CD8-positive, alpha-beta memory T cell (primary cell): Measurements from ENCODE around the gene CLASP1. TPM values are rescaled to one million over a fixed set of nuclear protein-coding genes. Genes with fewer than 3 reads are reported as not detected.

Source experiments
- CTCF ChIA-PET: fragments of 350-600 bp; sonication (Branson Sonifier 250); formaldehyde crosslinking; loops from one replicate; lab custom pipeline; 2021; ENCODE audit warnings: antibody characterized with exemption; lab: Charles Lee
- POLR2A ChIA-PET: fragments of 350-600 bp; sonication (Branson Sonifier 250); formaldehyde crosslinking; loops from one replicate; lab custom pipeline; 2021; ENCODE audit warnings: antibody characterized with exemption; lab: Charles Lee
- DNase-seq, 5 donors: peaks; one replicate each; pipeline versions ENCODE4 v3.0.0 to v3.0.0-alpha.2; 2020 to 2022; ENCODE audit warnings: mixed read lengths in 1 of 5
- H3K27ac ChIP-seq: one replicate; pipeline ENCODE4 v1.7.0; 2013; ENCODE audit warnings: low read depth, mild to moderate bottlenecking, low read length, moderate library complexity
- H3K27me3 ChIP-seq: 2 replicates; pipeline ENCODE4 v1.7.0; 2013; ENCODE audit warnings: low read length, mild to moderate bottlenecking; ENCODE audit not compliant: insufficient read depth, poor library complexity, severe bottlenecking
- H3K36me3 ChIP-seq: 2 replicates; pipeline ENCODE4 v1.7.0; 2013; ENCODE audit warnings: mild to moderate bottlenecking, low read length, moderate library complexity; ENCODE audit not compliant: insufficient read depth
- H3K4me1 ChIP-seq: 2 replicates; pipeline ENCODE4 v1.7.0; 2013; ENCODE audit warnings: mild to moderate bottlenecking, low read length, moderate library complexity; ENCODE audit not compliant: insufficient read depth
- H3K4me3 ChIP-seq: 2 replicates; pipeline ENCODE4 v1.7.0; 2013; ENCODE audit warnings: mild to moderate bottlenecking, low read length
- H3K9me3 ChIP-seq: 2 replicates; pipeline ENCODE4 v1.7.0; 2013; ENCODE audit warnings: mild to moderate bottlenecking, low read length
- H3K27ac Mint-ChIP-seq, 8 donors: one replicate each; pipeline ENCODE4 v1.8.0; 2020 to 2021; ENCODE audit warnings: mixed read lengths in 8 of 8, mild to moderate bottlenecking in 6 of 8, inconsistent platforms in 3 of 8, moderate library complexity in 3 of 8
- H3K27me3 Mint-ChIP-seq, 2 donors: one replicate each; pipeline ENCODE4 v1.8.0; 2020 to 2021; ENCODE audit warnings: mixed read lengths in 2 of 2, mild to moderate bottlenecking in 1 of 2, moderate library complexity in 1 of 2
- H3K36me3 Mint-ChIP-seq, 3 donors: one replicate each; pipeline ENCODE4 v1.8.0; 2020 to 2021; ENCODE audit warnings: mixed read lengths in 3 of 3, inconsistent platforms in 1 of 3, mild to moderate bottlenecking in 1 of 3
- H3K4me1 Mint-ChIP-seq, 3 donors: one replicate each; pipeline ENCODE4 v1.8.0; 2020 to 2021; ENCODE audit warnings: mixed read lengths in 3 of 3, inconsistent platforms in 1 of 3, mild to moderate bottlenecking in 1 of 3
- H3K4me3 Mint-ChIP-seq, 7 donors: one replicate each; pipeline ENCODE4 v1.8.0; 2020 to 2021; ENCODE audit warnings: mixed read lengths in 7 of 7, mild to moderate bottlenecking in 6 of 7, moderate library complexity in 4 of 7, inconsistent platforms in 2 of 7
- H3K9me3 Mint-ChIP-seq, 5 donors: one replicate each; pipeline ENCODE4 v1.8.0; 2020 to 2022; ENCODE audit warnings: mixed read lengths in 5 of 5, mild to moderate bottlenecking in 3 of 5, moderate library complexity in 2 of 5, inconsistent platforms in 1 of 5
- polyA plus RNA-seq: library from polyadenylated mRNA; unstranded; fragments of 300-500 nt; fragmentation: Illumina TruSeq; gene quantifications from one replicate; pipeline ENCODE4 v1.2.3, GENCODE V29; 2021
- total RNA-seq, 2 experiments: library from RNA; stranded (reverse); gene quantifications; one replicate each; pipeline ENCODE4 v1.2.3, GENCODE V29; 2021

Gene CLASP1
- total and polyA plus RNA-seq, 3 experiments from 2014 or later, result 22.2 to 66.0 (median 62.6) TPM

GRCh38 chr2:121367246-121367900, 281.9 kb downstream of the CLASP1 start:
- H3K4me3 Mint-ChIP-seq, result no peak overlapping the region
- H3K4me1 Mint-ChIP-seq, result no peaks in the 10 kb centered on the region
- H3K36me3 Mint-ChIP-seq, result peaks cover 0 to 86% (median 14%) of the 10 kb centered on the region in 3 donors
- H3K27me3 Mint-ChIP-seq, result peaks cover 0 to 1% of the 10 kb centered on the region in 2 donors
- POLR2A ChIA-PET, result no interaction called here
- Histone ChIP-seq H3K4me1 (no peaks in the 10 kb centered on the region), H3K36me3 (peaks cover 35% of the 10 kb centered on the region), H3K27ac (no peak overlapping the region), H3K9me3 (no peaks in the 10 kb centered on the region), H3K27me3 (no peaks in the 10 kb centered on the region), H3K4me3 (no peak overlapping the region)
- CTCF ChIA-PET, result no interaction called here
- DNase-seq, result no peak
- no peaks in the 10 kb centered on the region for H3K9me3 Mint-ChIP-seq
- peak overlapping the region in 1 of 8 donors; percentile 38 for H3K27ac Mint-ChIP-seq

GRCh38 chr2:121366040-121366439, 283.2 kb downstream of the CLASP1 start:
- ChIA-PET POLR2A (no interaction called here), CTCF (no interaction called here)
- Mint-ChIP-seq H3K9me3 (no peaks in the 10 kb centered on the region), H3K4me1 (no peaks in the 10 kb centered on the region), H3K4me3 (no peak overlapping the region), H3K36me3 (peaks cover 0 to 91% (median 18%) of the 10 kb centered on the region in 3 donors), H3K27me3 (no peaks in the 10 kb centered on the region), H3K27ac (no peak overlapping the region)
- DNase-seq, result no peak
- Histone ChIP-seq H3K4me3 (no peak overlapping the region), H3K9me3 (no peaks in the 10 kb centered on the region), H3K4me1 (no peaks in the 10 kb centered on the region), H3K27me3 (no peaks in the 10 kb centered on the region), H3K27ac (no peak overlapping the region), H3K36me3 (peaks cover 46% of the 10 kb centered on the region)

- Histone ChIP-seq H3K27me3 (no peaks in the 10 kb centered on the region), H3K9me3 (no peaks in the 10 kb centered on the region), H3K4me1 (no peaks in the 10 kb centered on the region), H3K36me3 (peaks cover 49% of the 10 kb centered on the region), H3K4me3 (no peak overlapping the region), H3K27ac (no peak overlapping the region)
- no peaks in the 10 kb centered on the region for H3K27me3 Mint-ChIP-seq
- peak overlapping the region in 1 of 8 donors; percentile 23 for H3K27ac Mint-ChIP-seq
- H3K9me3 Mint-ChIP-seq, result no peaks in the 10 kb centered on the region
- CTCF ChIA-PET, result no interaction called here
- H3K36me3 Mint-ChIP-seq, result peaks cover 0 to 94% (median 25%) of the 10 kb centered on the region in 3 donors
- DNase-seq, result no peak
- POLR2A ChIA-PET, result no interaction called here
- no peak overlapping the region for H3K4me3 Mint-ChIP-seq
- H3K4me1 Mint-ChIP-seq, result no peaks in the 10 kb centered on the region
Observed at GRCh38 chr2:121365061-121365460, 284.2 kb downstream of the CLASP1 start.

GRCh38 chr2:121363632-121364420, 285.4 kb downstream of the CLASP1 start:
- POLR2A ChIA-PET, result no interaction called here
- H3K27me3 ChIP-seq, result no peaks in the 10 kb centered on the region

GRCh38 chr2:121362774-121363173, 286.5 kb downstream of the CLASP1 start:
- Mint-ChIP-seq H3K27me3 (no peaks in the 10 kb centered on the region), H3K36me3 (peaks cover 0 to 96% (median 22%) of the 10 kb centered on the region in 3 donors), H3K4me1 (no peaks in the 10 kb centered on the region), H3K27ac (peak overlapping the region in 1 of 8 donors; percentile 54), H3K4me3 (no peak overlapping the region), H3K9me3 (no peaks in the 10 kb centered on the region)
- ChIA-PET POLR2A (no interaction called here), CTCF (no interaction called here)
- Histone ChIP-seq H3K27me3 (no peaks in the 10 kb centered on the region), H3K9me3 (no peaks in the 10 kb centered on the region), H3K4me1 (no peaks in the 10 kb centered on the region), H3K4me3 (no peak overlapping the region), H3K27ac (no peak overlapping the region), H3K36me3 (peaks cover 54% of the 10 kb centered on the region)
- no peak for DNase-seq

More at GRCh38 chr2:121363632-121364420, 285.4 kb downstream of the CLASP1 start:
- CTCF ChIA-PET, result no interaction called here
- Mint-ChIP-seq H3K9me3 (no peaks in the 10 kb centered on the region), H3K27ac (peak overlapping the region in 2 of 8 donors; percentile 25 to 60), H3K4me1 (no peaks in the 10 kb centered on the region), H3K4me3 (no peak overlapping the region), H3K36me3 (peaks cover 0 to 97% (median 24%) of the 10 kb centered on the region in 3 donors), H3K27me3 (no peaks in the 10 kb centered on the region)
- Histone ChIP-seq H3K4me3 (no peak overlapping the region), H3K36me3 (peaks cover 52% of the 10 kb centered on the region), H3K4me1 (no peaks in the 10 kb centered on the region), H3K9me3 (no peaks in the 10 kb centered on the region), H3K27ac (no peak overlapping the region)
- no peak for DNase-seq

GRCh38 chr2:121362226-121362625, 287.0 kb downstream of the CLASP1 start:
- POLR2A ChIA-PET, result no interaction called here

GRCh38 chr2:121360566-121361300, 288.5 kb downstream of the CLASP1 start:
- Histone ChIP-seq H3K9me3 (no peaks in the 10 kb centered on the region), H3K4me1 (no peaks in the 10 kb centered on the region), H3K4me3 (no peak overlapping the region), H3K27ac (no peak overlapping the region), H3K36me3 (peaks cover 47% of the 10 kb centered on the region), H3K27me3 (no peaks in the 10 kb centered on the region)
- H3K9me3 Mint-ChIP-seq, result no peaks in the 10 kb centered on the region
- H3K27me3 Mint-ChIP-seq, result no peaks in the 10 kb centered on the region
- peak overlapping the region in 2 of 8 donors; percentile 10 for H3K27ac Mint-ChIP-seq
- ChIA-PET POLR2A (no interaction called here), CTCF (no interaction called here)
- H3K4me1 Mint-ChIP-seq, result peaks cover 0 to 1% (median 0%) of the 10 kb centered on the region in 3 donors
- no peak overlapping the region for H3K4me3 Mint-ChIP-seq
- peaks cover 0 to 94% (median 25%) of the 10 kb centered on the region in 3 donors for H3K36me3 Mint-ChIP-seq
- DNase-seq, result no peak

More at GRCh38 chr2:121362226-121362625, 287.0 kb downstream of the CLASP1 start:
- H3K4me3 Mint-ChIP-seq, result no peak overlapping the region
- CTCF ChIA-PET, result no interaction called here
- Histone ChIP-seq H3K9me3 (no peaks in the 10 kb centered on the region), H3K4me1 (no peaks in the 10 kb centered on the region), H3K27ac (no peak overlapping the region), H3K4me3 (no peak overlapping the region), H3K36me3 (peaks cover 52% of the 10 kb centered on the region), H3K27me3 (no peaks in the 10 kb centered on the region)
- H3K4me1 Mint-ChIP-seq, result no peaks in the 10 kb centered on the region
- H3K36me3 Mint-ChIP-seq, result peaks cover 0 to 96% (median 22%) of the 10 kb centered on the region in 3 donors
- H3K27ac Mint-ChIP-seq, result no peak overlapping the region
- no peaks in the 10 kb centered on the region for H3K27me3 Mint-ChIP-seq
- no peaks in the 10 kb centered on the region for H3K9me3 Mint-ChIP-seq
- DNase-seq, result no peak
